OCI-LY7 (cell line): Measurements from ENCODE around the gene TNKS1BP1.

ENCODE experiments used
- CTCF ChIP-seq: fragments of 200-600 bp; sonication (generic); conservative IDR thresholded peaks from 2 replicates; pipeline ENCODE4 v1.5.1; 2014; ENCODE audit warnings: mild to moderate bottlenecking, antibody characterized with exemption, low read length, moderate library complexity, mixed read lengths
- EZH2phosphoT487 ChIP-seq: fragments of 200-600 bp; sonication (generic); IDR thresholded peaks from 2 replicates; pipeline ENCODE4 v1.6.1; 2018; ENCODE audit warnings: low read depth, borderline replicate concordance, mild to moderate bottlenecking, mixed run types, antibody characterized with exemption, low read length, moderate library complexity, mixed read lengths

- TF ChIP-seq CTCF = no peak
- TF ChIP-seq EZH2phosphoT487 = no peak
These were observed at the start of gene TNKS1BP1 for GRCh38 chr11:57324886-57325734.
